ENCODE results near the gene NHSL1.

The NHSL1 gene

DNA sequence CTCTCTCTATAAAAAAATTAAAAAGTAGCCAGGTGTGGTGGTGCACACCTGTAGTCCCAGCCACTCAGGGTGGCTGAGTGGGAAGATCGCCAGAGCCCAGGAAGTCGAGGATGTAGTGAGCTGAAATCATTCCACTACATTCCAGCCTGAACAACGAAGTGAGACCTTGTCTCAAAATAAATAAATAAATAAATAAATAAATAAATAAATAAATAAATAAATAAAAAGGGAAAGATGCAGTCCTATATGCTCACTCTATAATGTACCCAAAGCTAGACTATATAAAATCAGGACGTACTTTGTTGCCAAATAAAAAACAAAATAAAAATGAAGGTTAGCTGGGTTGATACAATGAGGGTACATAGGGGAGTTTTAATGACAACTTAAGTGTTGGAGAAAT lies 26.1 kb upstream of the NHSL1 start:
- no peak for DNase-seq (ENCODE audit: low read depth in 2 of 3, low spot score in 1 of 3)

- no peak for DNase-seq (ENCODE audit: low read depth in 2 of 3, low spot score in 1 of 3)
Measured at GRCh38 chr6:138524526-138524925, 25.2 kb upstream of the NHSL1 start.

- DNase-seq (ENCODE audit: low read depth in 2 of 3, low spot score in 1 of 3) = no peak
Measured at GRCh38 chr6:138523347-138524210, 24.3 kb upstream of the NHSL1 start.

- DNase-seq (ENCODE audit: low read depth in 2 of 3, low spot score in 1 of 3) = no peak
Measured at GRCh38 chr6:138522611-138523010, 23.3 kb upstream of the NHSL1 start.

- DNase-seq (ENCODE audit: low read depth in 2 of 3, low spot score in 1 of 3) = no peak
Measured at GRCh38 chr6:138521790-138522189, 22.5 kb upstream of the NHSL1 start.

GRCh38 chr6:138520463-138520862 lies 21.2 kb upstream of the NHSL1 start:
- no peak for DNase-seq (ENCODE audit: low read depth in 2 of 3, low spot score in 1 of 3)

- DNase-seq (ENCODE audit: low read depth in 2 of 3, low spot score in 1 of 3) = no peak
Measured at GRCh38 chr6:138518054-138518453, 18.8 kb upstream of the NHSL1 start.

DNA sequence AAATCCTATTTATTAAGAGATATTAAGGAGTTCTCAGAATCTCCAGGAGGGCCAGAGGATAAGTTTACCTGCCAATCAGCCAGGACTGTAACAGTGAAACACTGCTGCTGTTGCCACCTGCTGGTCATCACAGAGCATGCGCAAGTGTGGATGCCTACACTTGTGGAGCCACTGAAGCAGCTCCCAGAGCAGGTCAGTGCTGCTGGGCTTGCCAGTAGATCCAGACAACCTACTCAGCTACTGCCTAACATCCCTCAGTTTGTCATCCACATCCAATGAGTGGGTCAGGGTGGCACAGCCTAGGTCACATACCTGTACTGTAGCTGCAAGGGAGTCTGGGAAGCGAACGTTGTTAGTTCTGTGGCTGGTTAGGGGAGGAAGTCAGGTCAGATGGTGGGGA lies 18.3 kb upstream of the NHSL1 start:
- DNase-seq (ENCODE audit: low read depth in 2 of 3, low spot score in 1 of 3) = peak; percentile 34 to 38 (median 38)

DNA sequence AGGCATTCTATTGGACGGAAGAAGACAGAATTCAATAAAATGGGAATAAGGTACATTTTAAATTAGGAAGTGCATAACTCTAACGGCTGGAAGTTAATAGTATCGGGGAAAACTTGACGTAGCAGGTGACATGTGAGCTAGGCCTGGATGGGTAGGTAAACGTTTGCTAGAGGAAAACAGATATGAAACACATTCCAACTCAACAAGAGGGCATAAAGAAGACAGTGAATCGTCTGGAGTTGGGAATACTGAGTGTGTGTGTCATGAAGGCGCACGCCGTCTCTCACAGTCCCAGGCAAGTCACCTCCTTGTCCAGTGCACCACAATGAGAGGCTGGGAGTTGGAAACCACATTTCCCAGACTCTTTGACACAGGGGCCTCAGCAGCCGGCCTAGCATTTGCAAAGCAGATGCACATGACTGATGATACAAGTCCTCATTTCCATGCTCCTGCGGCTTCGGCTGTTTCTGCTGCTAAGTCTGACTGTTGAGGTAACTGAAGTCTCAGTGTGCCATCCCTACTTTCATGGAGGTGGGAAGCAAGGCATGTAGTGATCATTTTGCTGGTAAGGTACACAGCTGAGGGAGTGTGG lies 16.5 kb upstream of the NHSL1 start:
- no peak for DNase-seq (ENCODE audit: low read depth in 2 of 3, low spot score in 1 of 3)

DNA sequence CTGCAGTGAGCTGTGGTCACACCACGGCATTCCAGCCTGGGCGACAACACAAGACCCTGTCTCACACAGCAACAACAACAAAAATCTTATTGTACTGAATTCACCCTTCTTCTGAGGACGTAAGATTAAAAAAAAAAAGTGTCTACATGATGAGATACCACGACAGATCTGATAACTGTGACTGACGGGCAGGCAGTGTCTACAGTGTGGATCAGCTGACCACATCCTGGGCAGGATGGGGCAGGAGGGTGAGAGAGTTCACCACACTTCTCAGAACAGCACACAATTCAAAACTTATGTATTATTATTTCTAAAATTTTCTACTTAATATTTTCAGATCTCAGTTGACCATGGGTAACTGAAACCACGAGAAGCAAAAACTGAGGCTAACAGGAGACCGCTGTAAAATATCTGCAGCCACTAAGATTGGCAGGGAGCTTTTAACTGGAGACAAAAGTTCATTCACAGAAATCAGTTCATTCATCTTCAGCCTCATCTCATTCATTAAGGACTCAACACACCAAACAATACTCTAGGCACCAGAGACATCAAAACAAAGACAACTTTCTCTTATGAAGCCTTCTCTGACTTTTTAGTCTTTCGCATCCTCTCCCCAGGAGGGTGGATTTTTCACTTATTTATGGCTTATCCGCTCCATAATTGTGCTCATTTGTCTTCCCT lies 15.7 kb upstream of the NHSL1 start:
- DNase-seq (ENCODE audit: low read depth in 2 of 3, low spot score in 1 of 3) = no peak

- DNase-seq (ENCODE audit: low read depth in 2 of 3, low spot score in 1 of 3) = no peak
Measured at GRCh38 chr6:138512609-138513008, 13.3 kb upstream of the NHSL1 start.

DNA sequence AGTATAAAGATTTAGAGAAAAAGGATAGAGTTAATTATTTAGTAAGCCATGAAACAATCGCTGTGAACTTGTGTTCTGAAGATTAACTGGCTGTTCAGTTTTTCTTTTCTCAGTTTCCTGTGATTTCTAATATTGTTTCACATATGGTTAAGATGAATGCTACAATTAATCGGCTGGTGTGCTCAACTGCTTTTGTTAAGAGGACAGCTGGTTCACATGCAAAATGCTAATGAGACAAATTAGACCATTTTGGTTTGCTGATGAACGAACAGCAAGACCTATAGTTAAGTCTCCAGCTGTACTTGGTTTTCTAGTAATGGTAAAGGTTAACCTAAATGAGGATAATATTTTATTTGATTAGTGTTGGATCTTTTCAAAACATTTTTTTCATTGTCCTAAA lies 10.8 kb upstream of the NHSL1 start:
- no peak for DNase-seq (ENCODE audit: low read depth in 2 of 3, low spot score in 1 of 3)

DNA sequence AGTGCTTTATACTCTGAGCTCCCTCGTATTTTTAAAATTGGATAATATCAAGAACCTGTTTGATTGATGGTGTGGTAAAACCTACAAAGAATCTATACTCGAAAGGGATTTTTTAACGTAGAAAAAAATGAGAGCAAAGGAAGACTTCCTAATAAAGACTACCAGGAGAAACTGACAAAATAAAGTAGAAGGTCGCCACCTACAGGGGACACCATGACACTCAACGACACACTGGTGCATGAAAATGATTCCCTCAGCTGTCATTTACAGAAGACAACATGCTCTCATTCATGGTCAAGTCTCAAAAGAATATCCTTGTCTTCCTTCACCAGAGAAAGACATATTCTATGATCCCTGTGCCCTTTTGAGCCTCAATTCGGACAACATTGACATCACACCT lies 10.1 kb upstream of the NHSL1 start:
- peak; percentile 11 to 42 (median 21) for DNase-seq (ENCODE audit: low read depth in 2 of 3, low spot score in 1 of 3)

- no peak for DNase-seq (ENCODE audit: low read depth in 2 of 3, low spot score in 1 of 3)
Measured at GRCh38 chr6:138508676-138508988, 9.3 kb upstream of the NHSL1 start.

GRCh38 chr6:138507977-138508675 lies 8.8 kb upstream of the NHSL1 start:
- no peak for DNase-seq (ENCODE audit: low read depth in 2 of 3, low spot score in 1 of 3)

- DNase-seq (ENCODE audit: low read depth in 2 of 3, low spot score in 1 of 3) = no peak
Measured at GRCh38 chr6:138504764-138505689, 5.7 kb upstream of the NHSL1 start.

- DNase-seq (ENCODE audit: low read depth in 2 of 3, low spot score in 1 of 3) = no peak
Measured at GRCh38 chr6:138503881-138504680, 4.8 kb upstream of the NHSL1 start.

DNA sequence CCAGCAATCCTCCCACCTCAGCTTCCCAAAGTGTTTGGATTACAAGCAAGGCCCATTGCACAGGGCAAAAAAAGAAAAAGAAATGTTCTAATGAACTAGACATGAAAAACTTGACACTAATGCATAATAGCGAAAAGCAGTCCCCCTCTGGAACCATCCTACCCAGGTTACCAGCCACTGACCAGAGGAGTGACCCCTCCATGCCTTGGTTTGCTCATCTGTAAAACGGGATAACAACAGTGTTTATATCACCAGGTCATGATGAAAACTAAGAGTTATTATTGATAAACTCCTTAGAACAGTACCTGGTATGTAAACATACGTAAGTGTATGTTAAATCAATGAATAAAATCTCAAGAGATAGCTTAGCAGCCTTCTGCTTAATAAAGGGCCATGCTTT lies 3.3 kb upstream of the NHSL1 start:
- DNase-seq (ENCODE audit: low read depth in 2 of 3, low spot score in 1 of 3) = no peak

DNA sequence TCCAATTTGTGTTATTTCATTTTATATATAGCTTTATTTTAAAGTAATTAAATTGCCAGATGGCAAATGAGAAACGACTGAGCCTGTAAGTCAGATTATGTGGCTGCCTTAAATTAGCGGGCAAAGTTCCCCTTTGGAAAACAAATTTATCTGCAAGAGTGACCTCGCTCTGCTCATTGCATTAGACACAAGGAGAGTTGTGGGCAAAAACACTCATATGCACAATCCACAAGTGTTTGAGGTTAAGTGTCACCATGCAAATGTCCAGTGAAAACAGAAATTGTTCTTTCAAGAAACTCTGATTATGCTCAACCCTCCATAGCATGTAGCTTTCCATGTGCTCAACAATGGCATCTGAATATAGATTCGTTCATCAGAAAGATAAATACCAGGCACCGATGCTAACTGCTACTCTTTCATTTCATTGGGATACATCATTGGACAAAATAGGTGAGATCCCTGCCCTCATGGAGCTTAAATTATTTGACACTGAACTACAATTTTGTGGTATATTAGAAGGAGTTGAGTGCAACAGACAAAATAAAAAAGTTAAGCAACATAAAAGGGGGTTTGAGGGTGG lies 1.7 kb upstream of the NHSL1 start:
- no peak for DNase-seq (ENCODE audit: low read depth in 2 of 3, low spot score in 1 of 3)
